Upper lobe of left lung (tissue), 4 donors: ENCODE results near the gene DMC1.

Source experiments
- CTCF ChIP-seq, 6 experiments: fragments of 450-650 bp in 4 of 6; fragments of 200-600 bp in 2 of 6; sonication (generic) in 2 of 6; IDR thresholded peaks; one replicate each; pipeline ENCODE4 v1.5.1; 2016 to 2019; ENCODE audit warnings: antibody characterized with exemption in 6 of 6
- POLR2A ChIP-seq, 4 donors: fragments of 450-650 bp; IDR thresholded peaks; one replicate each; pipeline ENCODE4 v1.5.1; 2016 to 2017; ENCODE audit warnings: antibody characterized with exemption in 4 of 4, mild to moderate bottlenecking in 2 of 4
- POLR2AphosphoS5 ChIP-seq, 2 donors: sonication (generic); formaldehyde crosslinking; IDR thresholded peaks; one replicate each; pipeline ENCODE4 v1.5.1; 2017; ENCODE audit warnings: antibody characterized with exemption in 2 of 2

- TF ChIP-seq CTCF (IDR thresholded peaks at IDR 0.05): no peak
- TF ChIP-seq POLR2A (IDR thresholded peaks at IDR 0.05): no peak
- no peak for TF ChIP-seq POLR2AphosphoS5 (IDR thresholded peaks at IDR 0.05)
These were observed 80.8 kb downstream of the DMC1 start for GRCh38 chr22:38489142-38489541.
